BLaER1 treated with 17β-estradiol and CSF1 and Interleukin-3, amounts not matched to agents 10 nM and 100 nM (cell line): ENCODE results near the gene MT1H.

Source experiments
- H3K27ac ChIP-seq, 11 experiments: shearing (Covaris generic); formaldehyde crosslinking; 2 replicates each; pipeline ENCODE4 v1.8.1; 2022
- H3K27me3 ChIP-seq, 11 experiments: shearing (Covaris generic); formaldehyde crosslinking; 2 replicates each; pipeline ENCODE4 v1.8.1; 2022
- H3K36me3 ChIP-seq, 11 experiments: shearing (Covaris generic); formaldehyde crosslinking; 2 replicates each; pipeline ENCODE4 v1.8.1; 2022
- H3K4me1 ChIP-seq, 10 experiments: shearing (Covaris generic); formaldehyde crosslinking; 2 replicates each; pipeline ENCODE4 v1.8.1; 2022
- H3K4me2 ChIP-seq, 11 experiments: shearing (Covaris generic); formaldehyde crosslinking; 2 replicates each; pipeline ENCODE4 v1.8.1; 2022
- H3K4me3 ChIP-seq, 10 experiments: shearing (Covaris generic); formaldehyde crosslinking; 2 replicates each; pipeline ENCODE4 v1.8.1; 2022
- H3K9ac ChIP-seq, 11 experiments: shearing (Covaris generic); formaldehyde crosslinking; 2 replicates each; pipeline ENCODE4 v1.8.1; 2022
- H3K9me3 ChIP-seq, 11 experiments: shearing (Covaris generic); formaldehyde crosslinking; replicated peaks in 1 of 11; 2 replicates each; pipeline ENCODE4 v1.8.1; 2022
- H4K20me1 ChIP-seq, 11 experiments: shearing (Covaris generic); formaldehyde crosslinking; 2 replicates each; pipeline ENCODE4 v1.8.1; 2022
- Cebpa-rat ChIP-seq, 11 experiments: shearing (Covaris generic); IDR thresholded peaks; 2 replicates each; pipeline ENCODE4 v1.8.1; 2022

MT1H gene

GRCh38 chr16:56626685-56627084 lies 42.9 kb upstream of the MT1H start:
- H4K20me1 ChIP-seq: peaks cover 0 to 27% (median 0%) of the 10 kb centered on the region in 11 experiments; a peak in 11 of 22 replicates
- no peak overlapping the region for H3K9ac ChIP-seq
- peaks cover 8 to 20% (median 11%) of the 10 kb centered on the region in 10 experiments; a peak in 17 of 20 replicates for H3K4me1 ChIP-seq
- H3K9me3 ChIP-seq: peaks cover 0 to 9% (median 0%) of the 10 kb centered on the region in 11 experiments; a peak in 1 of 22 replicates
- no peaks in the 10 kb centered on the region for H3K36me3 ChIP-seq
- H3K27me3 ChIP-seq: peaks cover 92 to 100% (median 98%) of the 10 kb centered on the region in 11 experiments
- no peak for TF ChIP-seq Cebpa-rat (IDR thresholded peaks at IDR 0.05)
- no peak overlapping the region for H3K4me3 ChIP-seq
- no peak overlapping the region for H3K27ac ChIP-seq
- H3K4me2 ChIP-seq: no peak overlapping the region

- Histone ChIP-seq H3K9ac (no peak overlapping the region), H4K20me1 (peaks cover 0 to 43% (median 20%) of the 10 kb centered on the region in 11 experiments; a peak in 15 of 22 replicates), H3K36me3 (no peaks in the 10 kb centered on the region), H3K4me1 (peaks cover 8 to 25% (median 12%) of the 10 kb centered on the region in 10 experiments; a peak in 17 of 20 replicates), H3K27ac (no peak overlapping the region), H3K27me3 (peaks cover 98 to 100% (median 99%) of the 10 kb centered on the region in 11 experiments), H3K9me3 (peaks cover 0 to 9% (median 0%) of the 10 kb centered on the region in 11 experiments; a peak in 1 of 22 replicates), H3K4me3 (no peak overlapping the region), H3K4me2 (no peak overlapping the region)
- no peak for TF ChIP-seq Cebpa-rat (IDR thresholded peaks at IDR 0.05)
These were observed 40.9 kb upstream of the MT1H start for GRCh38 chr16:56628486-56629350.

- Histone ChIP-seq H3K9me3 (peaks cover 0 to 9% (median 0%) of the 10 kb centered on the region in 11 experiments; a peak in 1 of 22 replicates), H3K27ac (no peak overlapping the region), H3K4me1 (peaks cover 8 to 25% (median 12%) of the 10 kb centered on the region in 10 experiments; a peak in 17 of 20 replicates), H3K36me3 (no peaks in the 10 kb centered on the region), H3K4me3 (no peak overlapping the region), H3K27me3 (peaks cover 100% of the 10 kb centered on the region in 11 experiments), H3K4me2 (no peak overlapping the region), H3K9ac (no peak overlapping the region), H4K20me1 (peaks cover 0 to 45% (median 20%) of the 10 kb centered on the region in 11 experiments; a peak in 15 of 22 replicates)
- no peak for TF ChIP-seq Cebpa-rat (IDR thresholded peaks at IDR 0.05)
These were observed 40.1 kb upstream of the MT1H start for GRCh38 chr16:56629531-56629930.

GRCh38 chr16:56630134-56630533 lies 39.5 kb upstream of the MT1H start:
- H3K36me3 ChIP-seq: no peaks in the 10 kb centered on the region
- no peak for TF ChIP-seq Cebpa-rat (IDR thresholded peaks at IDR 0.05)
- H3K27ac ChIP-seq: no peak overlapping the region
- peaks cover 0 to 5% (median under 1%) of the 10 kb centered on the region in 11 experiments; a peak in 10 of 22 replicates for H3K9me3 ChIP-seq
- peak overlapping the region in 1 of 11 experiments; percentile 24; a peak in 2 of 22 replicates for H3K4me2 ChIP-seq
- peaks cover 0 to 48% (median 26%) of the 10 kb centered on the region in 11 experiments; a peak in 15 of 22 replicates for H4K20me1 ChIP-seq
- peaks cover 100% of the 10 kb centered on the region in 11 experiments for H3K27me3 ChIP-seq
- H3K4me3 ChIP-seq: no peak overlapping the region
- H3K4me1 ChIP-seq: peaks cover 8 to 24% (median 12%) of the 10 kb centered on the region in 10 experiments; a peak in 17 of 20 replicates
- H3K9ac ChIP-seq: no peak overlapping the region

GRCh38 chr16:56631197-56631596 lies 38.4 kb upstream of the MT1H start:
- Histone ChIP-seq H3K4me3 (no peak overlapping the region), H3K36me3 (no peaks in the 10 kb centered on the region)

GRCh38 chr16:56631832-56632155 lies 37.8 kb upstream of the MT1H start:
- Histone ChIP-seq H3K27me3 (peaks cover 100% of the 10 kb centered on the region in 11 experiments), H3K4me2 (0 out of 22 replicates have a peak overlapping the region, but pooled peaks of 1 of the 11 experiments have one; percentile 37), H3K4me1 (peaks cover 0 to 14% (median 4%) of the 10 kb centered on the region in 10 experiments; a peak in 5 of 20 replicates), H3K4me3 (peak overlapping the region in 1 of 10 experiments; percentile 18; a peak in 1 of 20 replicates), H4K20me1 (peaks cover 0 to 62% (median 37%) of the 10 kb centered on the region in 11 experiments; a peak in 15 of 22 replicates), H3K27ac (no peak overlapping the region), H3K9me3 (peaks cover 0 to 11% (median 6%) of the 10 kb centered on the region in 11 experiments; a peak in 11 of 22 replicates), H3K36me3 (no peaks in the 10 kb centered on the region), H3K9ac (no peak overlapping the region)
- TF ChIP-seq Cebpa-rat (IDR thresholded peaks at IDR 0.05): no peak

More at GRCh38 chr16:56631197-56631596, 38.4 kb upstream of the MT1H start:
- no peak; a peak in 1 of 22 replicates for TF ChIP-seq Cebpa-rat (IDR thresholded peaks at IDR 0.05)
- peaks cover 0 to 14% (median 4%) of the 10 kb centered on the region in 10 experiments; a peak in 5 of 20 replicates for H3K4me1 ChIP-seq
- peaks cover 100% of the 10 kb centered on the region in 11 experiments for H3K27me3 ChIP-seq
- H3K9ac ChIP-seq: no peak overlapping the region
- peaks cover 0 to 56% (median 31%) of the 10 kb centered on the region in 11 experiments; a peak in 15 of 22 replicates for H4K20me1 ChIP-seq
- no peak overlapping the region for H3K4me2 ChIP-seq
- H3K9me3 ChIP-seq: peaks cover 0 to 11% (median 6%) of the 10 kb centered on the region in 11 experiments; a peak in 11 of 22 replicates
- H3K27ac ChIP-seq: no peak overlapping the region

- Histone ChIP-seq H3K9ac (no peak within 1 kb of the TSS), H3K4me2 (peak within 1 kb of the TSS in 5 of 11 experiments; percentile 5 to 55 (median 18); a peak in 6 of 22 replicates), H3K27ac (no peak within 1 kb of the TSS), H4K20me1 (peaks cover 0 to 63% (median 38%) of the 10 kb centered on the region in 11 experiments; a peak in 15 of 22 replicates), H3K9me3 (peaks cover 0 to 11% (median 6%) of the 10 kb centered on the region in 11 experiments; a peak in 12 of 22 replicates), H3K4me3 (peak within 1 kb of the TSS in 2 of 10 experiments; percentile 18; a peak in 2 of 20 replicates), H3K27me3 (peaks cover 100% of the 10 kb centered on the region in 11 experiments), H3K36me3 (no peaks in the 10 kb centered on the region), H3K4me1 (peaks cover 0 to 14% (median 4%) of the 10 kb centered on the region in 10 experiments; a peak in 5 of 20 replicates)
- TF ChIP-seq Cebpa-rat (IDR thresholded peaks at IDR 0.05): no peak
These were observed 37.3 kb upstream of the MT1H start, which contains the start of gene MT1M for GRCh38 chr16:56632156-56632847. Gene MT1M (plus strand): TSS chr16:56632659. CDS start chr16:56632732, 73 bp downstream.

- Histone ChIP-seq H3K4me1 (peaks cover 0 to 14% (median 4%) of the 10 kb centered on the region in 10 experiments; a peak in 5 of 20 replicates), H4K20me1 (peaks cover 0 to 63% (median 42%) of the 10 kb centered on the region in 11 experiments; a peak in 15 of 22 replicates), H3K4me3 (no peak overlapping the region), H3K27me3 (peaks cover 100% of the 10 kb centered on the region in 11 experiments), H3K9ac (no peak overlapping the region), H3K27ac (no peak overlapping the region), H3K36me3 (no peaks in the 10 kb centered on the region), H3K4me2 (no peak overlapping the region; a peak in 1 of 22 replicates), H3K9me3 (peaks cover 0 to 16% (median 7%) of the 10 kb centered on the region in 11 experiments; a peak in 16 of 22 replicates)
- TF ChIP-seq Cebpa-rat (IDR thresholded peaks at IDR 0.05): no peak
These were observed 36.7 kb upstream of the MT1H start for GRCh38 chr16:56632848-56633365.
